Measurements from ENCODE around the gene EPHA6. TPM values are rescaled to one million over a fixed set of nuclear protein-coding genes. Genes with fewer than 3 reads are reported as not detected.

EPHA6 gene
- total RNA-seq, 1 donor from 2014 or later: not detected

- H3K36me3 ChIP-seq (ENCODE audit: control insufficient read depth, insufficient read depth, low read length): no peaks in the 10 kb centered on the region
- TF ChIP-seq CTCF (IDR thresholded peaks at IDR 0.05; ENCODE audit: insufficient read depth, low read length, poor library complexity, severe bottlenecking): no peak
- H3K4me3 ChIP-seq (ENCODE audit: low read depth, low read length): no peak overlapping the region
- H3K27me3 ChIP-seq (ENCODE audit: control insufficient read depth, insufficient read depth, low read length): no peaks in the 10 kb centered on the region
- DNase-seq (ENCODE audit: low read depth): no peak
These were observed 386.0 kb downstream of the EPHA6 start for GRCh38 chr3:97200387-97200786.

- Histone ChIP-seq H3K36me3 (ENCODE audit: control insufficient read depth, insufficient read depth, low read length) (no peaks in the 10 kb centered on the region), H3K4me3 (ENCODE audit: low read depth, low read length) (no peak overlapping the region), H3K27me3 (ENCODE audit: control insufficient read depth, insufficient read depth, low read length) (no peaks in the 10 kb centered on the region)
- TF ChIP-seq CTCF (IDR thresholded peaks at IDR 0.05; ENCODE audit: insufficient read depth, low read length, poor library complexity, severe bottlenecking): no peak
- no peak for DNase-seq (ENCODE audit: low read depth)
These were observed 387.4 kb downstream of the EPHA6 start for GRCh38 chr3:97201814-97202213.

- no peak for DNase-seq (ENCODE audit: low read depth)
- Histone ChIP-seq H3K4me3 (ENCODE audit: low read depth, low read length) (no peak overlapping the region), H3K36me3 (ENCODE audit: control insufficient read depth, insufficient read depth, low read length) (no peaks in the 10 kb centered on the region), H3K27me3 (ENCODE audit: control insufficient read depth, insufficient read depth, low read length) (no peaks in the 10 kb centered on the region)
- no peak for TF ChIP-seq CTCF (IDR thresholded peaks at IDR 0.05; ENCODE audit: insufficient read depth, low read length, poor library complexity, severe bottlenecking)
These were observed 414.6 kb downstream of the EPHA6 start for GRCh38 chr3:97228966-97229365.

GRCh38 chr3:97230486-97230885 is 416.1 kb downstream of the EPHA6 start:
- DNase-seq (ENCODE audit: low read depth): no peak
- Histone ChIP-seq H3K4me3 (ENCODE audit: low read depth, low read length) (no peak overlapping the region), H3K27me3 (ENCODE audit: control insufficient read depth, insufficient read depth, low read length) (no peaks in the 10 kb centered on the region), H3K36me3 (ENCODE audit: control insufficient read depth, insufficient read depth, low read length) (no peaks in the 10 kb centered on the region)
- no peak for TF ChIP-seq CTCF (IDR thresholded peaks at IDR 0.05; ENCODE audit: insufficient read depth, low read length, poor library complexity, severe bottlenecking)

GRCh38 chr3:97232393-97233034 is 418.1 kb downstream of the EPHA6 start:
- H3K27me3 ChIP-seq (ENCODE audit: control insufficient read depth, insufficient read depth, low read length): no peaks in the 10 kb centered on the region
- no peaks in the 10 kb centered on the region for H3K36me3 ChIP-seq (ENCODE audit: control insufficient read depth, insufficient read depth, low read length)
- no peak for TF ChIP-seq CTCF (IDR thresholded peaks at IDR 0.05; ENCODE audit: insufficient read depth, low read length, poor library complexity, severe bottlenecking)
- DNase-seq (ENCODE audit: low read depth): no peak
- no peak overlapping the region for H3K4me3 ChIP-seq (ENCODE audit: low read depth, low read length)

- Histone ChIP-seq H3K36me3 (ENCODE audit: control insufficient read depth, insufficient read depth, low read length) (no peaks in the 10 kb centered on the region), H3K4me3 (ENCODE audit: low read depth, low read length) (no peak overlapping the region), H3K27me3 (ENCODE audit: control insufficient read depth, insufficient read depth, low read length) (no peaks in the 10 kb centered on the region)
- no peak for DNase-seq (ENCODE audit: low read depth)
- TF ChIP-seq CTCF (IDR thresholded peaks at IDR 0.05; ENCODE audit: insufficient read depth, low read length, poor library complexity, severe bottlenecking): no peak
These were observed 420.8 kb downstream of the EPHA6 start for GRCh38 chr3:97235179-97235578.
